Right cardiac atrium (tissue), 5 donors: ENCODE data around the gene CEP135. TPM values are rescaled to one million over a fixed set of nuclear protein-coding genes. Genes with fewer than 3 reads are reported as not detected.

Experiments used
- ATAC-seq, 2 donors: fragments of 200-7000 bp; cut with Tn5 transposase; one replicate each; pipeline versions ENCODE4 v1.8.0 to v1.9.1; 2020; ENCODE audit warnings: moderate library complexity in 2 of 2, mild to moderate bottlenecking in 1 of 2
- DNase-seq, 3 donors: peaks; one replicate each; pipeline ENCODE4 v3.0.0-alpha.2; 2020
- H3K27ac ChIP-seq: one replicate; pipeline ENCODE4 v1.5.1; 2013; ENCODE audit warnings: mild to moderate bottlenecking, low read length, control low read depth, moderate library complexity
- H3K27me3 ChIP-seq: one replicate; pipeline ENCODE4 v1.6.1; 2013; ENCODE audit not compliant: control insufficient read depth, insufficient read depth
- H3K4me1 ChIP-seq: one replicate; pipeline ENCODE4 v1.6.1; 2013; ENCODE audit warnings: low read length; ENCODE audit not compliant: control insufficient read depth, insufficient read depth
- H3K4me3 ChIP-seq: one replicate; pipeline ENCODE4 v1.5.1; 2013; ENCODE audit warnings: low read length, control low read depth
- H3K9me3 ChIP-seq: one replicate; pipeline ENCODE4 v1.6.1; 2013; ENCODE audit warnings: low read length; ENCODE audit not compliant: control insufficient read depth
- WGBS: extraction: QIAGEN DNeasy Blood & Tissue Kit; methylation state at CpG from one replicate; pipeline ENCODE4 v1.1.7; 2013; 5-methylcytosine and 5-hydroxymethylcytosine counted together
- intact Hi-C, 4 donors: fragments of 100-400 bp; cut with DNase I; formaldehyde crosslinking; loops; one replicate each; pipeline versions ENCODE4 v1.11.0 to v1.14.0; 2022 to 2023
- polyA plus RNA-seq: library from polyadenylated mRNA; stranded (reverse); fragments of 200-250 nt; gene quantifications from one replicate; pipeline ENCODE4 v1.2.3, GENCODE V29; 2013
- total RNA-seq, 4 donors: library from RNA; stranded (reverse); fragmentation: NEBNext Ultra II Directional; extraction: Animal tissue kit (Norgen Biotek cat#: 25700); gene quantifications; one replicate each; pipeline ENCODE4 v1.2.1, GENCODE V29; 2021
- donor health status: healthy with polysubstance abuse.
- donor health status: DM: no; HTN: yes; CAD: no.
- donor health status: DM: no; HTN: no; CAD: no.
- donor health status: DM: no; HTN: yes; CAD: no; lungs with severe emphysema.
- donor health status: DM: yes; HTN: yes; CAD: no.

The CEP135 gene
- total and polyA plus RNA-seq, 5 donors: 1.3 to 3.0 (median 2.5) TPM

- Histone ChIP-seq H3K27me3 (no peaks in the 10 kb centered on the region), H3K4me1 (no peaks in the 10 kb centered on the region), H3K9me3 (no peaks in the 10 kb centered on the region), H3K4me3 (no peak overlapping the region), H3K27ac (no peak overlapping the region)
- intact Hi-C loops: no loop called here
- ATAC-seq (no peak), DNase-seq (no peak)
- 82% methylated on average over 4 of the region's 4 CpGs for WGBS
These were observed 131.6 kb downstream of the CEP135 start for GRCh38 chr4:56080384-56080783.

GRCh38 chr4:56082829-56083228 is 134.1 kb downstream of the CEP135 start:
- Histone ChIP-seq H3K4me3 (no peak overlapping the region), H3K27ac (no peak overlapping the region), H3K4me1 (peaks cover 2% of the 10 kb centered on the region), H3K9me3 (no peaks in the 10 kb centered on the region), H3K27me3 (no peaks in the 10 kb centered on the region)
- no peak for ATAC-seq
- intact Hi-C loops: no loop called here
- no peak for DNase-seq

Other genes starting within 250 kb of the CEP135 start
- gene EXOC1L, start 129.2 kb upstream of the CEP135 start, total RNA-seq: not detected
- 0.11 TPM for gene EXOC1L, start 129.2 kb upstream of the CEP135 start, polyA plus RNA-seq
- 10 to 100 TPM; 20.9 to 26.2 (median 22.7) TPM for gene EXOC1, start 95.3 kb upstream of the CEP135 start, total RNA-seq
- gene EXOC1, start 95.3 kb upstream of the CEP135 start, polyA plus RNA-seq: 13.6 TPM